ENCODE results near the gene ARID5B. TPM values are rescaled to one million over a fixed set of nuclear protein-coding genes. Genes with fewer than 3 reads are reported as not detected.

Gene ARID5B
- total and polyA plus RNA-seq, 2 of the 4 experiments (the other 2 are of a cell fraction) = 41.0 to 125 TPM

DNA sequence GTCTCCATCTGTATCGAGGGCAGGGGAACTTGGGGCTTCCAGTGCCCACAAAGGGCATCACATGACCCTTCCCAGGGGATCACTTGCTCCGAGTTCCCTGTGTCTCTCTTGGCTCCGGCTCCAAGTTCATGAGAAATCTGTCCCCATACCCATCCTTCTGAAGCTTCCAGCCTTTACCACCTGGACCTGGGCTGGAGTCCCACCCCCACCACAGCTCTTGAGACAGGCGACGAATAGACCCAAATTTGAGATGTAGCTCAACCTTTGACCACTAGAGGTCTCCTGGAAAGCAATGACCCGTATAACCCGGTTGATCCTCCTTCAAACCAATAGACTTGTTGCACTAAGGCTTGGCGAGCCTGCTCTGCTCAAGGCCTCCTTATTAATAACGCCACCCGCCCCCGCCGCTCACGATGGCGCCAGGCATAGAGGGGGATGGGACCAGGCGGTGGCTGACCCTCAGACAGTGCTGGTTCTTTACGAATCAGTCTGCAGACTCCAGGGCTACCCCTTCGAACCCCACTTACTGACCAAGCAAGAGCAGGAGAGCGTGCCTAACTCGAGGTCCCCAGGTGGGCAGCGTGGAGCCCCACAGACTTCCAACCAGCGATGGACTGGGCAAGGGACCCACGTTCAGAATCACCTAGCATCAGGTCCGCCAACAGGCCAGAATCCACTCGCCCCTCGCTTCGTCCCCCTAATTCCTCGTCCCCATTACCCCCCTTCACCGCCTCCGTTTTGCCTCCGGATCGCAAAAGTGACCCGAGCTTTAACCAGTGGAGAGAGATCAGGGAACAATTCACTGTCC is 4.4 kb upstream of the ARID5B start:
- H3K18ac ChIP-seq (ENCODE audit: low read depth, low read length) = peak overlapping the region; percentile 5
- intact Hi-C loops (cut with micrococcal nuclease) (no loop called here), dilution Hi-C loops (cut with HindIII; ENCODE audit: low sequenced_read_pairs, unreplicated experiment) (no loop called here), in situ Hi-C loops (cut with MboI; ENCODE audit: low sequenced_read_pairs) (no loop called here)
- peak overlapping the region; percentile 26; the same call in 1 of the 2 replicates for H3K23ac ChIP-seq (ENCODE audit: low read depth, low read length)
- peak overlapping the region; percentile 38 for H2AK9ac ChIP-seq (replicated peaks; ENCODE audit: low read depth, low read length, poor library complexity)
- peak; percentile 41 for TF ChIP-seq CTCF (conservative IDR thresholded peaks at IDR 0.05; ENCODE audit: low read depth, low read length)
- TF ChIP-seq FOS (IDR thresholded peaks at IDR 0.05; ENCODE audit: low read depth, low read length) = no peak
- no peaks in the 10 kb centered on the region for H3K27me3 ChIP-seq (ENCODE audit: control insufficient read depth, insufficient read depth, low read length)
- H3K9me1 ChIP-seq (ENCODE audit: insufficient read depth, low read length) = peaks cover 4% of the 10 kb centered on the region; the same call in 1 of the 2 replicates
- peak overlapping the region; percentile 46 for H3K4me2 ChIP-seq (ENCODE audit: low read depth, low read length)
- H3K27ac ChIP-seq (ENCODE audit: insufficient read depth, low read length) = peak overlapping the region; percentile 3
- ChIA-PET CTCF (interaction anchor here (0.6 to 1.8 kb wide), 7 partner anchors 9 to 344 kb away, joined by 3 to 6 read pairs (median 3); no protein-coding TSS in a partner anchor), POLR2A (ENCODE audit: unreplicated experiment) (no interaction called here)
- H3K4me1 ChIP-seq (ENCODE audit: control insufficient read depth, insufficient read depth, low read length) = peaks cover 14% of the 10 kb centered on the region
- peak overlapping the region; percentile 66 for H2BK20ac ChIP-seq (ENCODE audit: low read depth, low read length)
- DNase-seq = peak; percentile 27
- peak overlapping the region; percentile 0 for H2BK5ac ChIP-seq (ENCODE audit: low read depth, low read length, poor library complexity, severe bottlenecking)
- ATAC-seq (ENCODE audit: low read depth) = no peak
- H4K8ac ChIP-seq (ENCODE audit: low read depth in 2 of 2, low read length in 2 of 2) = peak overlapping the region in 1 of 2 experiments; percentile 79; a peak in 1 of 4 replicates
- H3K79me1 ChIP-seq (ENCODE audit: low read depth in 1 of 2, low read length in 2 of 2) = peaks cover 0 to 7% of the 10 kb centered on the region in 2 experiments; a peak in 2 of 4 replicates
- H4K20me1 ChIP-seq (ENCODE audit: insufficient read depth, low read length) = no peaks in the 10 kb centered on the region
- peak overlapping the region; percentile 11 for H4K5ac ChIP-seq (ENCODE audit: low read depth, low read length)
- no peaks in the 10 kb centered on the region for H3K9me3 ChIP-seq (ENCODE audit: control insufficient read depth, insufficient read depth, low read length)
- peak overlapping the region; percentile 74 for H3K4ac ChIP-seq (ENCODE audit: low read depth, low read length)
- H4K91ac ChIP-seq (ENCODE audit: insufficient read depth, low read depth, low read length) = peak overlapping the region; percentile 53
- H2AFZ ChIP-seq (replicated peaks; ENCODE audit: low read length, poor library complexity) = peak overlapping the region; percentile 87
- peak overlapping the region; percentile 48 for H2BK120ac ChIP-seq (ENCODE audit: low read depth, low read length)
- BruUV-seq (replicated peaks) = no TSS peak
- no peak overlapping the region; the same call in 1 of the 2 replicates for H3K9ac ChIP-seq (ENCODE audit: low read depth, low read length)
- H3K4me3 ChIP-seq (ENCODE audit: insufficient read depth, low read depth, low read length) = no peak overlapping the region
- H3K36me3 ChIP-seq (ENCODE audit: control insufficient read depth, insufficient read depth, low read length) = no peaks in the 10 kb centered on the region
- H2BK15ac ChIP-seq (ENCODE audit: low read depth, low read length) = peak overlapping the region; percentile 57; the same call in 2 of the 3 replicates
- peak overlapping the region; percentile 83 for H2AK5ac ChIP-seq (ENCODE audit: low read depth, low read length)
- peak overlapping the region; percentile 48 for H3K14ac ChIP-seq (replicated peaks; ENCODE audit: low read depth, low read length)
- no peak overlapping the region for H3K56ac ChIP-seq (ENCODE audit: extremely low read depth, insufficient read depth, low read length)
- WGBS, 2 experiments (ENCODE audit: extremely low coverage in 2 of 2, insufficient read length in 1 of 2) = 68% methylated on average over 10 of the region's 32 CpGs; no CpG with 5 or more reads in 1 of the 2 experiments
